CD4-positive, alpha-beta T cell treated with Interleukin-10 for 1 hour (primary cell): ENCODE results near the gene LCAT.
A peak's percentile ranks its signal among the peaks of the same experiment; 100 is the strongest.
"Not testable (repeated sequence)": the region's sequence is repeated elsewhere in the genome, so short reads cannot be mapped to it uniquely, and the experiment has no call there.

Source experiments
- DNase-seq: peaks from one replicate; pipeline ENCODE4 v3.0.0-alpha.2; 2020

Gene LCAT

DNA sequence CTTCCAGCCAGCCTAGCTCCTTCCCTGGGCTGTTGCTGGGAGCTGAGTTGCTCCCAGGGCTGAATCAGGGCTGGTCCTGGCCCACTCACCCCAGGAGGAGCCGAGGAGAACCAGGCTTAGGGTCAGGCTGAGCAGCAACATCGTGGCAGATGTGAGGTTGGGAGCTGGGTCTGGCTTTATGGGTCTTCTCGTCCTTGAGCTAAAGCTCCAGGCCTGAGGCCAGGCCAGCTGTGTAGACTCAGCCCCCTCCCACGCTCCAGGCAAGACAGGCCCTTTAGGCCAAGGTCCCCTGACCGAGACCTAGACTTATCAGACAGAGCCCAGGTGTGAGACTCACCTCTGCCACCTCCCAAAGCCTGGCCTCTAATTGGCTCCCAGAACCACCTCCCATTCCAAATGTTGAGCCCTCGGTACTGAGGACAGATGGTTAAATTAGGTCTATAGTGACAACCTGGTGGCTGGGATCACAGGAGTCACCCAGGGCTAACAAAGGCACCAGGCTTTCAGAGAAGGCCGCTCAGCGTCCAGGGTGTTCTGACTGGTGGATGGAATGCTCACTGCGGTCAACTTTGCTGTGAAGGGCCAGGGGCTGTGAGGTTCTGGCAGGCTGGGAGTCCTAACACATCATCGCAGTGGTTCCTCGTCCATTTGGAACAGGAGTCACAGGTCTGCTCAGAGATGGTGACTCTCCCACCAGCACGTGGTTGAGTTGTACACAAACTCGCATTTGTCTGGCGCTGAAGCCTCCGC is 12.0 kb downstream of the LCAT start, which contains the start of gene CTRL:
Gene CTRL (minus strand): TSS at position 151 of the 750 bp plus-strand sequence. CDS start 10 bp downstream, at position 141.
- DNase-seq, result no peak

DNA sequence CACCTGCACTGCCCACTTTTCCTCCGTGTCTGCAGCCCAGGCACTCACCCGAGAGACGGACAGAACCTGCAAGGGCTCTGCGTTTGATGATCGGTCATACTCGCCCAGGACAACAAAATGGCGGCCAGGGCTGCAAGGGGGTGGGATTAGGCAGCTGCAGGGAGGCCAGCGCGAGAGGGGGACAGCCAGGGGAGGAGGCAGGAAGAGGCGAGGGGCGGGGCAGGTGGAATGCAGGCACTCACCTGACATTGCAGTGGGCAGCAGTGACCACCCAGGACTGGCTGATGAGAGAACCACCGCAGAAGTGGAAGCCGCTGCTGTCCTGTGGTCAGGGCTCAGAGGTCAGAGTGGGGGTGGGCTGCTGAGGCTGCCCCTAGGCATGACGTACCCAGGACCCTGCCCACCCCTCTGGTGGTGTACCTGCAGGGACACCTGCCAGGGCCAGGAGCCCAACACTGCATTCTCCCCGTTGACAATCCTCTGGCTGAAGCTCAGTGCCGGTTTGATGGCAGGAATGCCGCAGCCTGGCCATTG is 13.2 kb downstream of the LCAT start:
- no peak for DNase-seq

DNA sequence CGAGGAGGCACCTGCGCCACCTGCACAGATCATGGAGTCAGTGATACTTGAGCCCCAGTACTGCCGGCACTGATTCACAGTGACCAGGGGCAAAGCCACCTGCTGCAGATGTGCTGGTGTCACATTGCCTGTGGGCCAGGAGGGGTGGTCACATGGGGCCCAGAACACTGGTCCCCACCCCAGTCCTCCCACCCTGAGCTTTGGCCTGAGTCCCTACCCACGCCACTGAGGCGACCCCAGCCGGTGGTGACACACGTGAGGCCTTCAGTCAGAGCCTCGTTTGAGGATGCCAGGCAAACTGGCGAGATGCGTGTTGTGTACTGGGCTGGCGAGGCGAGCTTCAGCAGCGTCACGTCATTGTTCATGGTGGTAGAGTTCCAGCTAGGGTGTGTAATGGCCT is 13.7 kb downstream of the LCAT start:
- DNase-seq, result no peak

DNA sequence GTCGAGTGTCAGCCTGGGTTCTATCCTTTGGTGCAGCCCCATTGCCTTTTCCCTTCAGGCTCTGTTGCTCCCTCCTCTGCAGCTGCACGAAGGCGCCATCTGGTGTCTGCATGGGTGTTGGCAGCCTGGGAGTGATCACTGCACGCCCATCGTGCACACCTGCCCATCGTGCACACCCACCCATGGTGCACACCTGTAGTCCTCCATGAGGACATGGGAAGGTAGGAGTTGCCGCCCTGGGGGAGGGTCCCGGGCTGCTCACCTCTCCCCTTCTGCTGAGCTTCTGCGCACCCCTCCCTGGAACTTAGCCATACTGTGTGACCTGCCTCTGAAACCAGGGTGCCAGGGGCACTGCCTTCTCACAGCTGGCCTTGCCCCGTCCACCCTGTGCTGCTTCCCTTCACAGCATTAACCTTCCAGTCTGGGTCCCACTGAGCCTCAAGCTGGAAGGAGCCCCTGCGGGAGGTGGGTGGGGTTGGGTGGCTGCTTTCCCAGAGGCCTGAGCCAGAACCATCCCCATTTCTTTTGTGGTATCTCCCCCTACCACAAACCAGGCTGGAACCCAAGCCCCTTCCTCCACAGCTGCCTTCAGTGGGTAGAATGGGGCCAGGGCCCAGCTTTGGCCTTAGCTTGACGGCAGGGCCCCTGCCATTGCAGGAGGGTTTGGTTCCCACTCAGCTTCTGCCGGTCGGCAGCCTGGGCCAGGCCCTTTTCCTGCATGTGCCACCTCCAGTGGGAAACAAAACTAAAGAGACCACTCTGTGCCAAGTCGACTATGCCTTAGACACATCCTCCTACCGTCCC is 15.2 kb downstream of the LCAT start:
- DNase-seq, result peak; percentile 80

DNA sequence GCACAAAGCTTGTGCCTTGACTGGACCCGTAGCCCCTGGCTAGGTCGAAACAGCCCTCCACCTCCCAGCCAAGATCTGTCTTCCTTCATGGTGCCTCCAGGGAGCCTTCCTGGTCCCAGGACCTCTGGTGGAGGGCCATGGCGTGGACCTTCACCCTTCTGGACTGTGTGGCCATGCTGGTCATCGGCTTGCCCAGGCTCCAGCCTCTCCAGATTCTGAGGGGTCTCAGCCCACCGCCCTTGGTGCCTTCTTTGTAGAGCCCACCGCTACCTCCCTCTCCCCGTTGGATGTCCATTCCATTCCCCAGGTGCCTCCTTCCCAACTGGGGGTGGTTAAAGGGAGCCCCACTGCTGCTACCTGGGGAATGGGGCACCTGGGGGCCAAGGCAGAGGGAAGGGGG is 15.8 kb downstream of the LCAT start:
- no peak for DNase-seq

DNA sequence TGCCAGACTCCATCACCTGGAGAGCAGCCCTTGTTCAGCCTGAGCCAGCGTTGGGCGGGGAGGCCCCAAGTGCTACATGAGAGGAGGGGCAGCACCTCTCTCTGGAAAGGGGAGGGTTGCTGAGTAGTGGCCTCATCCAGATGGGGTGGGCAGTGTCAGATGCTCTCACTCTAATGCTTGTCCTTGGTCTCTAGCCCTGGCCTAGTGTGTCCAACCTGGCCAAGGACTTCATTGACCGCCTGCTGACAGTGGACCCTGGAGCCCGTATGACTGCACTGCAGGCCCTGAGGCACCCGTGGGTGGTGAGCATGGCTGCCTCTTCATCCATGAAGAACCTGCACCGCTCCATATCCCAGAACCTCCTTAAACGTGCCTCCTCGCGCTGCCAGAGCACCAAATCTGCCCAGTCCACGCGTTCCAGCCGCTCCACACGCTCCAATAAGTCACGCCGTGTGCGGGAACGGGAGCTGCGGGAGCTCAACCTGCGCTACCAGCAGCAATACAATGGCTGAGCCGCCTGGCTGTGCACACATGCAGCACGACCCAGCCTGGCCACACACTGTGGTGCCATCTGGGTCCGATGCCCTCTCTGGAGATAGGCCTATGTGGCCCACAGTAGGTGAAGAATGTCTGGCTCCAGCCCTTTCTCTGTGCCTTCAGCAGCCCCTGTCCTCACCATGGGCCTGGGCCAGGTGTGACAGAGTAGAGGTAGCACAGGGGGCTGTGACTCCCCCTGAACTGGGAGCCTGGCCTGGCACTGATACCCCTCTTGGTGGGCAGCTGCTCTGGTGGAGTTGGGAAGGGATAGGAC is 16.6 kb downstream of the LCAT start:
- DNase-seq, result no peak

DNA sequence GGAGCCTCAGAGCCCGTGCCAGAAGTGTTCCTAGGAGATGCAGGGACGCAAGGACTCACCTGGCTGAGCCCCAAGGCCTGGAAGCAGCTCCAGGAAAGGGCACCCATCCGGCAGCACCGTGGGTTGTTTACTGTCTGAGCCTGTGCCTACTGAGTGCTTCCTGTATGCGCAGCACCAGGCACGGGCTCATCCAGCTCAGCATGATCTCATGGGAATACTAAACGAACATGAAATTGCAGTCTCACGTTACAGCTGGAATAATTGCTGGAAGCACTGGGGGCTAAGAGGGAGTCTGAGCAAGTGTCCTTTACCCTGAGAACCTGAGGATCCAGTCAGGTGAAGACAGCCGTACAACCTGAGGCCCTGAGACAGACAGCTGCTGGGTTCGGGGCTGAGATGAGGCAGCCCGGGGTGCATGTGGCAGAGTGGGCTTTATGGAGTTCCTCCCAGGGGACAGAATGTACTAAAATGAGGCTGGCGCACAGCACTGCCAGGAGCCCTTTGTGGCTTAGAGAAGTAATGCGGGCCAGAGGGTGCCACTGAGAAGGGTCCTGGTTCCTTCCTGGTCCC is 17.7 kb downstream of the LCAT start:
- DNase-seq, result no peak

DNA sequence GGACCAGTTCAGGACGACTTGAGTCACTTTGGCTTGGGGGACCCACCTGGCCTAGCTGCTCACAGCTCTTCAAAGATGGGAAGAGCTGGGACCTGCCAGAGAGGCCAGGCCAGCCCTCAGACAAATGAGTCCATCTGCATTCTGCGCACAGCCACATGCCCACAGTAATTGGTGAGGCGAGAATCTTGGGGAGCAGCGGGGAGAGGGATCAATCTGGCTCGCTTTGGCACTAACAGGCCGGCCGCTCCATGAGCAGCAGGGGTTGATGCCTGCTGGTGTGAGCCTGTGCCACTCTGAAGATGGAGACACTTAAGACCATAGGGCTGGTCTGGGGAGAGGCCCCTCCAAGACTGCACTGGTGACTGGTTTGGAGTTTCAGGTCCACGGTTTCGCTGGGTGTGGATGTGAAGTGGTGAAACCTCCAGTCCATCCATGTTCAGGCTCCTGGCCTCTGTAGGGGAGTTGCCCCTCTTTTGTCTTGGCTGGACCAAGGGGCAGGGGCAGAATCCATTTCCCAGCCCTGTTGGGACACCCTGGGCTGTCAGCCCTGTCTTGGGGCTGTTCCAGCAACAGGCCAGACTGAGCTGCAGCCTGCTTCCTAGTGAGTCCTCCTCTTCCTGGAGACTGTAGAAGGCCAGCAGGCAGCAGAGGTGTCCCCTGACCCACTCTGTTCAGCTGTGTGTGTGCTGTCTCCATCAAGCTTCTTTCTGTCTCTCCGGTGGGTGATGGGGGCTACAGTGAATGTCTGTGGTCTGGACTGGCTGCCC is 19.6 kb downstream of the LCAT start:
- no peak for DNase-seq

DNA sequence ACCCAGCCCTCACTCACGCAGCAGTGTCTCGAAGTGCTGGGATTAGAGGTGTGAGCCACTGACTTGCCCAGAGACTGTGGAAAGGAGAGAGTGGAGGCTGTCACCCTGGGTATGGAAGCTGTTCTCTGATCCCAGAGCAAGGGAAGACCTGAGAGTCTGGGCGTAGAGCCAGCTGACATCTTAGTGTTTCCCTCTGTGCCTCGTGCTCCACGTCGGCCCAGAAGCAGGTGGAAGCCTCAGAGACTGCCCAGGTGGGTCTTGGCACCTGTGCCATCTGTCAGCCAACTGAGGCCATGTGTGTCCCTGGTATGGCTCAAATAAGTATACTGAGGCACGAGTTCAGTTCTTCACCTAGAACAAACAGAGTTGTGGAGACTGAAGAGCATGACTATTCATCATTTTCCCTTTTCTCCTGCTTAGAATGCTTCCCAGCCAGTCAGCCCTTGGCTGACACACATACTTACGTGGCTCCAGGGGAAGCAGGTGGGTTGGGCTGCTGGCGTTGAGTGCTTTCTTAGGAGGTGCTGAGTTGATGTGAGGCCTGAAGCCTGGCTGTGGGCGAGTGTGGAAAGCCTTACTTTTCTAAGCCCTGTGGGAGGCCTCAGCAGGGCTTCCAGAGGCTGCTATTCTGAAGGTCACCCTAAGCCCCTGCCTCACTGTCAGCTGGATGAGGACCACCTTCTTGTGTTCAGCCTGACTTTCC is 20.4 kb downstream of the LCAT start:
- DNase-seq, result no peak

DNA sequence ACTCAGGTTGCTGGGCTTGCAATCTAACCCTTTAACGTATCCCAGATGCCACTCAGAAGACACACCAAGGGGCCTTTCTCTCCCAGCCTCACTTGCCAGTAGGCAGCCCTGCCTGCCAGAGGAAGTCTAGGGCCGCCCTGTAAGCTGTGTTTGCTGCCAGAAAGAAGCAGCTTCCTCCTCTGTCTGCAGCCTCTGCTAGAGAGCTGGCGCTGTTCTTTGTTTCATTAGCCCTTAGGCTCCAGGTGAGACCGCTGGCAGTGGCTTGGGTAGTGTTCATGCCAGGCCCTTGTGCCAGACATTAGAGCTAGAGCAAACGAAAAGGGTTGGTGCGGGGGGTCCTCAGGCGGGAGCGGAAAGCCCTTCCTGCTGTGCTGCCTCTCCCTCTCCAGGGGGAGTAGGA is 21.2 kb downstream of the LCAT start:
- DNase-seq, result no peak

DNA sequence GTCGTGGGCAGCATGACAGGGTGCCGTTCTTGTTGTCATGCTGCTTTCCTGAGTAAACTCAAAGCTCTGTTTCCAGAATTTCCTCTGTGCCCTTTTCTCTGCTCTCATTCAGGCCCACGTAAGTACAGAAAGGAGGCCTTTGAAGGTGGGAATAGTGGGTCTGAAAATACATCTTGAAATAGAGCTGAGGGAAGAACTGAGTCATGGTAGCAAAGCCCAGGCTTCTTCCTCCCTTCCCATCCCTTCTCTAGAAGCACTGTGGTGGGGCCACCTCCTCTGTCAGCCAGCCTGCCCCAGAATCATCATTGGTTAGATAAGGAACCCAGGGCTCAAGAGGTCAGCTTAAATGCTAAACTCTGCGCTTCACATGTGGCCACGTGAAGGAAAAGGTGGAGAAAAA is 21.7 kb downstream of the LCAT start:
- no peak for DNase-seq

DNA sequence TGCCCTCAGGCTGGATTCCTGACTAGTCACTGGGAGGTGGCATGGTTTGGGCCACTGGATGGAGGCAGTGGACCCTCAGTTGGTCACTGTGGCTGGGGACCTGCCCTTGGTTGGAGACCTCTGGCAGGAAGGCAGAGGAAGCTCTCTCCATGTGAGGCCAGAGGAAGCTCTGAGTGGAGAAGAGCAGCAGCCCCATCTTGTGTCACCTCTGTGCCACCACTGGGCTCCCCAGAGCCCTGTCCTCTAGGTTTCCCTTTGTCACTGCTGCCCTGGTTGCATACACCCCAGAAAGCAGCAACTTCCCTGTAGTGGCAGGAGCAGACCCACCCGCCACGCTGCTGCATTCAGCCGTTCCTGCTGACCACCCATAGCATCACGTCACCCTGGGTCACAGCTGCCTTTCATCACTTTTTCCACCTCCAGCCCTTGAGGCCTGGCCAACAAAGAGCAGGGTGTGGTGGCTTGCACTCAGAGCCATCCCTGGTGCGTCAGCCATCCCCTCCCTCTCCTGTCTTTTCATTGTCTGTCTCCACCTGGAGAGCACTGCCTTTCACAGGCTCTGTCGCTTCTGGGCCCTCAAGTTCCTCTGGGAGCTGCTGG is 24.2 kb downstream of the LCAT start:
- DNase-seq, result no peak

DNA sequence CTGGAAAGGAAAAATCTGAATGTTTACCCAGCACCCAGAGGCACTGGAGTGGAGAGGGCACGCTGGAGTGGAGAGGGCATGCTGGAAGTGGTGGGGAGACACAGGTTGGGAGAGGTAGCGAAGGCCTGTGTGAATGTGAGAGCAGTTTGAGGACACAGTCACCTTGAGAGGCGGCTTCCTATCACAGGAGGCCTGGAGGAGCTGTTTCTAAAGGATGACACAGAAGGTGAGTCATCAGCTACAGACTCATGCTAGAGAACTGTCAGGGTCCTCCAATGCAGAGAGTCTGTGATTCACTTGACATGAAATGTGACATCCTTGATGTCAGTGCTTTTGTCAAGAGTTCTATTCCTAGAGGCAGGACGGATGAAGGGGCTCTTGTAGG is 26.1 kb downstream of the LCAT start:
- no peak for DNase-seq

DNA sequence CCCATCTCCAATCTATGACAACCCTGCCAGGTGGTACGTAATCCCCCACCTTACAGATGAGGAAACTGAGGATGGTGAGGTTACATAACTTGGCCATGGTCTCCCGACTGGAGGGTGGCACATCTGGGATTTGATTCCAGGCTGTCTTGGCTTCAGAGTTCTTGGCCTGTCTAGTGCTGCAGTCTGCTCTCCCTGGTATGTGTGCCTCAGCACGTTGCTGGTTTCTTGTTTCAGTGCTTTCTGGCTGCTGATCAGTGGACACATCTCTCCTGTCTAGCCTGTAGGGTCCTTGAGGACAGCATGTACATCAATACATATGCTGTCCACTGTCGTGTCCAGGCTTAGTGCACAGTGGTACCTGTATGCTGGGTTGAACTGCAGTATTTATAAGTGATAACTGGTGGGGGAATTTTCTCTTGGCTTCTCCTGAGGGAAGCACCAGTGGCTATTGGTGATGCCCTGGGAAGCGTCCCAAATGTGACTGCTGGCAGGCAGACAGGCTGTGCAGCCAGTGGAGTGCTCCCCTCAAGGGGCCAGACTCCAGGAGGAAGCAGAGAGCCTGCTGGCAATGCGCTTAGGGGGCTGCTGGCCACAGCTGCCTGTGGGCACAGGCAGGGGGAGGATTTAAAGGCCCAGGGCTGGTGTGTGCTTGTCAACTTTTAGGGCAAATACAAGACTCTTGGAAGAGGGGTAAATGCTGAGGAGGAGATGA is 26.6 kb downstream of the LCAT start:
- DNase-seq, result no peak

DNA sequence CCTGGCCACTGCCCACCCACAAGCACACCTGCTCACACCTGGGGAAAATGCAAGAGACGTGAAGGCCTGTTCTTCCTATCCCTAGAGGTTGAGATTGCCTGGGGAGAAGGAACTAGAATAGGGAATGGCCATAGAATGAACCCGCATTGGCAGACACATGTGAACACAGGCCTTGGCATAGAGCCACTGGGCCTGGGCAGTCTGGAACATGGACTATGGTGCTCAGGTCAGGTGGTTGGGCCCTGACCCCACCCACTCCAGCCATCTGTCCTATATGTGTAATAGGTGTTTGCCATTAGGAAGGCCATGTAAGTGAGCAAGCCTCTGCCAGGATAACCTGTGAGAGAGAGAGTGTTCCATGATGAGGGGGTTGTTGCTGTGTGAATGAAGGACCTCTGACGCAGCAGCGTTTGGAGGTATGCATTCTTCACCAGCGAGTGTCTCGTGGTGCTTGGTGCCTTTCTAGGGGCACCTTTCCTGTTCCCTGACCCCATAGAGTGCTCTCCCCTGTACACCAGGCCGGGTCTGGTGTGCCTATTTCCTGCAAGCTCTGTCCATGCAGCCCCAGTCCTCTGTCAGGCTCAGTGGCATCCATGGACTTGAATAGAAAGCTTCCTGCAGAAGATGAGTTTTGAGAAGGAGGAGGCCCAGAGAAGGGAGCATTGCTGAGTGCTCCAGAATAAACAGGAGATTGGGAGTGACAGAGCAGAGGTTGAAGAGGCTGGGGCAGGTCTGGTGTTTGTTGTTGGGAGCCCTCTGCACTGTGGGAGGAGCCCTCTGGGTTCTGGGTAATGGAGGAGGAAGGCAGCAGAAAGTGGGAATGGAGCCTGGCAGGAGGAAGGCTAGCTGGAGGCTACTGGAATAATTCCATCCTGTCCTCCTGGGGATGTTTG is 27.8 kb downstream of the LCAT start:
- no peak for DNase-seq

DNA sequence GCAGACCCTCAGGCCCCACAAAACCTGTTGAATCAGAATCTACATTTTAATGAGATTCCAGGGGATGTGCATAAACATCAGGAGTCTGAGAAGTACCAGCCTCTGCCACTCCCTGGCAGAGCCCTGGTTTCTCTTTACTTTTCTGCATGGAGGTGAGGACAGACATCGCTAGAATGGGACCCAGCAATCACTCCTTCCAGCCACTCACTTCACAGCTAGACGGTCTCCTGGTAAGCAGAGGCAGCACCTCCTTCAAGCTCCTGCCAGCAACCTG is 28.5 kb downstream of the LCAT start:
- DNase-seq, result not testable (repeated sequence)

DNA sequence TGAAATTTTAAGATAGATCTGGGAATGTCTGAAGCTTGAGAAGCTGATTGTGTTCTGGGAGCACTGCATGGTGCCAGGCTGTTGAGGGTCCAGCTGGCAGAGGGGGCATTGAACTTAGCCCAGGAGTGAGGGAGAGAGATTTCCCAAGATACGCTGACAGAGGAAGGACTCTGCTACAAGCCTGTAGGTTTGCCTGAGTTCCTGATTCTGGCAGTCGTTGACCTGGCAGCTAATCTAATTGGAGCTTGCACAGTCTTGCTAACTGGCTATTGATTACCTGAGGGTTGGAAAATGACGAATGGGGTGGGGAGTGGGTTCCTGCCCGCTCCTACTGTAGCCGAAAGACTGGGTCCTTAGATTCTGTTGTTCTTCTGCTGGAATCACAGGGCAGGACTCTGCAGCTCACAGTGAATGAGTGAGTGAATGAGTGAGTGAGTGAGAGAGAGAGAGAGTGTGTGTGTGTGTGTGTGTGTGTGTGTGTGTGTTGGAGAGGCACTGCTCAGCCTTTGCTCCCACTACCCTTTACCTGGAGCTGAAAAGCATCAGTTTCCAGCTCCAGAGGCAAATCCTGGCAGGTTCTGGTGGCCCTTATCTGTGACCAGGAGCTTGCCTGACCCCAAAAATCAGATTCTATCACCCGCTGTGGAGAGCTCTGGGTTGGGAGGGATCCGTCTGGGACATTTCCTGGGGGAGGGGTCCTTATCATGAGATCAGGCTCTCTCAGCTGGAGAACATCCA is 29.0 kb downstream of the LCAT start:
- DNase-seq, result no peak

DNA sequence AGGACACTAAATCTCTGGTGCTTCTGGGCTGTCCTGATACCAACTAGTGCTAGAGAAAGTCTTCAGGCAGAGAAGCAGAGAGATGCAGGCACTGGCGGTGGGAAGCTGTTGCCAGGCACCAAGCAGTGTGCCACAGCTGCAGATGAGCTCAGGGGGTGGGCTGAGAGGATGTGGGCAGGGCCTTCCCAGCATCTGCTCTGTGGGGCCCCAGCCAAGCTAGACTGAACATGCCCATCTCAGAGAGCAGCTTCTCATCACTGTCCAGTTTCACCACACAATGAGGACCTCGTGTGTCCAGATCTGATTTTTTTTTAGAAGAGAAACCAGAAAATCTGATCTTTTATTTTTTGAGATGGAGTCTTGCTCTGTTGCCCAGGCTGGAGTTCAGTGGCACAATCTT is 33.8 kb downstream of the LCAT start:
- no peak for DNase-seq
